NCI-H2227 (cell line): Measurements from ENCODE around the gene ASIC5.
"Not testable (repeated sequence)": the region's sequence is repeated elsewhere in the genome, so short reads cannot be mapped to it uniquely, and the experiment has no call there.

Experiments
- DNase-seq: peaks from one replicate; lab custom pipeline; 2025; ENCODE audit not compliant: unreplicated experiment; lab: John Stamatoyannopoulos, UW

ASIC5 gene, protein sequence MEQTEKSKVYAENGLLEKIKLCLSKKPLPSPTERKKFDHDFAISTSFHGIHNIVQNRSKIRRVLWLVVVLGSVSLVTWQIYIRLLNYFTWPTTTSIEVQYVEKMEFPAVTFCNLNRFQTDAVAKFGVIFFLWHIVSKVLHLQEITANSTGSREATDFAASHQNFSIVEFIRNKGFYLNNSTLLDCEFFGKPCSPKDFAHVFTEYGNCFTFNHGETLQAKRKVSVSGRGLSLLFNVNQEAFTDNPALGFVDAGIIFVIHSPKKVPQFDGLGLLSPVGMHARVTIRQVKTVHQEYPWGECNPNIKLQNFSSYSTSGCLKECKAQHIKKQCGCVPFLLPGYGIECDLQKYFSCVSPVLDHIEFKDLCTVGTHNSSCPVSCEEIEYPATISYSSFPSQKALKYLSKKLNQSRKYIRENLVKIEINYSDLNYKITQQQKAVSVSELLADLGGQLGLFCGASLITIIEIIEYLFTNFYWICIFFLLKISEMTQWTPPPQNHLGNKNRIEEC

DNA sequence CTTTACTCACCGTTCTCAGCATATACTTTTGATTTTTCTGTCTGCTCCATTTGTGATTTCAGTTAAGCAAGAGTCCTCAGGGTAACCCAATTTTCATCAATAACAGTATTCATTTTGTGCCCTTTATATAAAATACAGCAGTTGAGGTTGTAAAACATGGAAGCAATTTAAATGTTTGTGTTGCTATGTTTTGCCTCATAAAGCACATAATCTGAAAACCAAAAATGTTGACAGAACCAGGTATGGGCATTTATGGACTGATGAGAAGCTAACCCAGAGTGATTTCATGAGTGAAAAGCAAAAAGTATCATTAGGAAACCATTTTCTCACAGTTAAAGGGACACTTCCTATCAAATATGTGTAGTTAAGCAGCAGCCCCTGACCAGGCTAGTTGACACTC lies at the start of gene ASIC5:
Gene ASIC5 (minus strand): TSS at position 101 of the 400 bp plus-strand sequence. CDS start 51 bp downstream, at position 50.
- no peak for DNase-seq

DNA sequence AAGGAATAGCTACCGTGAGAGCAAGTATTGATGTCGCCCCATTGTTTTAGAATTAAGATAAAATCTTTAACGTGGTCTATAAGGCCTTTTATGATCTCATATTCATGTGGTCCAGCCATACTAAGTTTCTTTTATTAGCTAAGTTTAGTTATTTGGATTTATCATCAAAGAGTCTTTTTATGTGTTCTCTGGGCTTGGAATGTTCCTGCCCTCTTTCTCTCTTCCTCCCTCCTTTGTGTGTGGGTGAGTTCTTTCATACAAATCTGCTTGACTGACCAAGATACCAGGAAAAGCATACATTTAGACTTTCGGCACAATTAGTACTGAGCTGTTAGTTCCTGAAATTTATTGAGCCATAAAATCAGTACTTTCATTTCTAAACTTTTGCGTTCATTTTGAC lies 48.7 kb upstream of the ASIC5 start:
- DNase-seq, result no peak

DNA sequence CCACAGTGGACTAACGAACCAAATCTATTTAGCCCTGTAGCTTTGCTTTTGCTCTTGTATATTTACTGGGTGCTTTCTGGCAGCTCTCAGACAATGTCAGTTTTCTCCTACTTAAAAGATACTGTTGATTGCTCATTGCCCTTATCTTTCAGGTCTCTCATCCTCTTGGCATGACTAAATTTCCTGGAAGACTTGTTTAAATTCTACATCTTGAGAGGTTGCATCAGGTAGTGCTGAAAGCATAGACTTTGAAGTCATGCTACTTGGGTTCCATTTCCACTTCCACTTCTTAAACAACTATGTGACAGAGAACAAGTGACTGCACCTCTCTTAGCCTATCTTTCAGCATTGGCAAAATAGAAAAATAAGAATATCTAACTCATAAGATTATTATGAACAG lies 45.8 kb upstream of the ASIC5 start:
- no peak for DNase-seq

DNA sequence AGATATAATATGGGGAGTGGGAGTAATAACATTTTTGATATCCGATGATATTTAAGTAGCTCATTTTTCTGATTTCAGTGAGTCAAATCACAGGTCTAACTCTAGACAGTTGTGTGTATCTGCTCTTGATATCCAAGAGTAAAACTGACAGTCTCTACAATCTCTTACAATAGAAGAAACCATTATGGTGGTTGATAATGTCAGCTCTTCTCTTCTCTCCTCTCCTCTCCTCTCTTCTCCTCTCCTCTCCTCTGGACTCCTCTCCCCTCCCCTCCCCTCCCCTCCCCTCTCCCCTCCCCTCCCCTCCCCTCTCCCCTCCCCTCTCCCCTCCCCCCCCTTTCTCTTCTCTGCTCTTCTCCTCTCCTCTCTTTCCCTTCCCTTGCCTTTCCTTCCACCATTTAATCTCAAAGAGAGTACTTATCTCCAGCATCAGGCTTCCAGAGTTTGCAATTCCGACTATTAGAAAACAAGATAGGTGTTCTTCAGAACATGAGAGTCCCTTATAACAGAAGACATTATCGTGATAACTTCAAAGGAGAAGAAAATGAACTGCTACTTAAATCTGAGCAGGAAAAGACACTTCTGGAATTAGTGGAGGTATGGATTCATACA lies 43.6 kb upstream of the ASIC5 start:
- no peak for DNase-seq

DNA sequence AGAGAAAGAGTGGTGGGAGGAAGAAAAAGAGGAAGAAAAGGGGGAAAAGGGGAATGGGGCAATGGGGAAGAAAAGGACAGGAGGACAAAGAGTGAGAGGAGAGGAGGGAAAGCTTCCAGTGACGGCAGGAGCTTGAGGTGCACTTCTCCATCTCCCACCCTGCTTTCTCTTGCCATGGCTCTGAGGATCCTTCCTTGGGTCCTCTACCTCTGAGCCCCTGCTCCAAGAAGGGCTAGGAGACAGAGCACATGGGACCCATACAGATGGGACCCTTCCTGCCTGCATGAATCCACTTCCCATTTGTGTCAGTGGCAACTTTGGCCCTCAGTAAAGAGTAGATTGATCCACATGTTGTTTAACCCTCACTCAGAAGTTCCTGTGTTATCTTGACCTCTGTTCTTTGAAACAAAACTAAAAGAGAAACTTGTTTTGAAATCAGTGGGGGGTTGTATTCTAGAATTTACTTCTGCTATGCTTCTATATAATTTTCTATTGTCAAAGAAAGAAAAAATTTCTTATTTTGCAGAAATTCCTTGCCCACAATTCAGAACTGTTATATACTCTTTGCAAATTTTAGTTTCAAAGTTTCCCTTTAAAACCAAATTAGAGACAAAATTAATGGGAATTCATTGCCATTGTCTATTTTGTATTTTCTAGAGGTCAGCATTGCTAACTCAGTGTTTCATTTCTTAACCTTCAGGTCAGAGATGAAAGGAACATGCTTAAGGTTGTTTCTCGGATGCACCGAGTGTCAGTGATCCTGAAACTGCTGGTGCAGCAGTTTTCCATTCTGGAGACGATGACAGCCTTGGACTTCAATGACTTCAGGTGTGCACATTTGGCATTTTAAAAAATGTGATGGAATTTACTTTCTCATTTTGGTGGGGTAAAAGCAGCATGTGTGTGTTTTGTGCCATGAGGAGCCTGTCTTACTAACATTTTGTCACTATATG lies 42.4 kb upstream of the ASIC5 start:
- DNase-seq, result no peak

DNA sequence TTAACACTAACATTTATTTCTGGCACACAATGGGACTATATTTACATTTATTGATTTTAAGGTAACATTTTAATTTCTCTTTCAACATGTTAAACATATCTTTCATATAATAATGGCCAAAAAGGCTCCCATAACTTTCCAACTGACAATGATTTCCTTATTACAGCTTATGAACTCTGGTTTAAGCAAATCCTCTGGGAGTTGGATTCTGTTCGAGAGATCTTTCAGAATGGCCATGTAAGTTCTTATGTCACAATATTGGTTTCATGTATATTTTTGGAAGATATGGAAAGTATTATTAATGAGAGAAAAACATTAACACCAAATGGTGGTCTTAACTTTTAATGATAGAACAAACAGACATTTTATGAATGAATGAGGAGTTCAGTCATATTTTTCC lies 41.5 kb upstream of the ASIC5 start:
- DNase-seq, result no peak

DNA sequence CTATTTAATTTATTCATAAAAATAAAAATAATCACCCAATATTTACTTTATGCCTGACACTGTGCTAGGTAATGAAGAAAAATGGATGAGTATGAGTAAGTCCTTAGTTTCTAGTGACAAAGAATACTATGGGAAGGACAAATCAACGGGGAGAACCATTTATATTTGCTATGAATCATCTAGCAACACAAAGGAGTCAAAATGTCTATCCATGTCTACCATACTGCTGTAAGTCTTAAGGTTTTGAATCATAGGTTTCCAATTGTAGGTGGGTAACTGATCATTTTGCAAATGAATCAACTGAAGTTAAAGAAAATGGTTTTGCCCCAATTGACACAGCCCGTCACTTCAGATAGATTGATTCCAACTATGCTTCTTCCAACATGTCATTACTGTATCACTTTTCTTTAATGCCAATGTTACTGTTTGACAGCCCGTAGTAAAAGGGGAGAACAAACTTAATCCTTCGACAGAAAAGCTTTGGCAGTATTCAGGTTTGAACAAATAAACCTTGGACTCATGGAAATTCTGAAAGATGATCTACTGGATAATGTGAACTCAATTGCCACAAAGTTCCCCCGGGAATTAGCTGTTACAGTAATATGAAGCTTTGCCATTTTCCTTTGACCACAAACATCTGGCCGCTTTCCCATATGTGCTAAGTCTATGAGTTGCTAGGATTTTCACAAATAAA lies 40.6 kb upstream of the ASIC5 start:
- DNase-seq, result peak; percentile 83

DNA sequence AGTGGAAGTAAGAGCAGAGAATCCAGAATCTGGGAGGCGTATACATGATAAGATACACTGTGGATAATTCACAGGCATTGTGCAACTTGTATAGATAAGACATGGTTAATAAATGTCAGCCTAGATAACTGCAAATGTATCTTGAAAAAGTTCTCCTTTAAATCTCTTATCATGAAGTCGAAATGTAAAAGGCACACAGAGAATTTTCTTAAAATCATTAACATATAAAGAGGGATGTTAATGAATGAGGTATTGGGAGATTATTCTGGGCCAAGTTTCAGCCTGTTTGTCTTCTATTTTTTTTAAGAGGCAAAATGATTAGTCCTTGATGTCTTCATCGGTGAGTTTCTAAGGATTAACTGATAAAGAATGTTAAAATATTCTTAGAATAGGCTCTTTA lies 38.3 kb upstream of the ASIC5 start:
- DNase-seq, result no peak

DNA sequence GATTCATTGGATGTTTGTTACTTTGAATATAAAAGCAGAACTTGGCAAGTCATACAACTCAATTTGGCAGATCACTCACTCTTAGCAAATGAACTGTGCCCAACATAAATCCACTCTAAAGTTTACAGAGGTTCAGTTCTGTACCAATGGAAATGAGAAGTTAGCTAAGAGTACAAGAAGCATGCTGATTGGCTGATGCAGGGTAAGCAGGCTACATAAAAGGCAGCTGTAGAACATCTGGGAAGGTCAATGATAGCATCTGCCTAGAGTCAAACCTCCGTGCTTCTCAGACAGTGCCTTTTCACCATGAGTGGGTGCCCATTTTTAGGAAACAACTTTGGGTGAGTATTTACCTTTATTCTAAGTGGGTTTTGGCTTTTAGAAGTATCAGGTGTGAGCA lies 37.4 kb upstream of the ASIC5 start, which contains the start of gene TDO2:
Gene TDO2 (plus strand): TSS at position 244 of the 400 bp plus-strand sequence. CDS start 63 bp downstream, at position 307.
- DNase-seq, result no peak

DNA sequence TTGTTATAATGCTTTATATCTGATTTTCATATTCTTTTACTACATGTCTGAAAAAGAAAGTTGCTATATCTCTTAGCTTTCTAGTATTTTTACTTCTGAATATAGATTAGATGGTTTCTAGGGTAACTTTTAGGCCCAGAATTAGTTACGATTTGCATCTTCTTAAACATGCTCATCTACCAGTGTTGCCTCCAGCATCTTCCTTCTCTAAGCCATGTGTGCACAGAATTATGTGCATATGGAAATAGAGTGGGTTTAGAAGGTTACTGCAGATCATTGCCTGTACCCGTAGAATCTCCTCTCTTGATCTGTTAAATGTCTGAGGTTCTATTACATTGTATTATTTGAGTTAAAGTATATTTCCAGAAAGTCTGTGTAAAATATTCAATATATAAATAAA lies 34.9 kb upstream of the ASIC5 start:
- no peak for DNase-seq

DNA sequence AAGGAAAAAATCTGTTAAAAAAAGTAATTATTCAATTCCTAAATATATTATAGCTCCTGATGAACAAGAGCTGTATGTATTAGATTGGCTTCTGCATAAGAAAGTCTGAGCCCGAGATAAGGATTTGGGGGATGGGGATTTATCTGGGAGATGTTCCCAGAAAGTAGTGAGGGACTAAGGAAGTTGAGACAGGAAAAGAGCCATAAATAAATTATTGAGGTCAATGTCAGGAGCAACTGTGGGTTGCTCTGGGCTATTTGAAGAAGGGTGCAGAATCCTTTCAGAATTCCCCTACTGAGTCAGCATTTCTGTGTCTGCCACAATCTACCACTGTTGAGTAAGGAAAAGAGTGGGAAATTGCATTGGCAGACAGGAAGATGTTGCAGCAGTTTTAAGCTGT lies 34.3 kb upstream of the ASIC5 start:
- DNase-seq, result no peak

DNA sequence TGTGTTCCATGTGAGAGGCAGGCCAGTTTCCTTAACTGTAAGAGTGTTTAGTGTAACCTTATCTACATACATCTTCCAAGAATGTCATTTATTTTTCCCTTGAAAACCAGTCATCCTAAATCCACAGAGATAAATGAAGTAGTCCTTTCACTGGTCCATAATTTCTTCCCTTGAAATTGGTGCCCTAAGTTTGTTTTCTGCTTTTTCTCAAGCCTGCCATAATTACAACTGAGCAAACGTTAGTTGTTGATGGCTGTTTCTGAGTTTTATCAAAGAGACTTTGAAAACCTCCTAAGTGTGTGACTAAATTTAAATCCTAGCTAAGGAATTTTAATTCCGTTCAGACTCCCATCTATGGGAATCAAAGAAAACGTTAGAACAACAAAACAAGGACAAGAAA lies 33.8 kb upstream of the ASIC5 start:
- no peak for DNase-seq

DNA sequence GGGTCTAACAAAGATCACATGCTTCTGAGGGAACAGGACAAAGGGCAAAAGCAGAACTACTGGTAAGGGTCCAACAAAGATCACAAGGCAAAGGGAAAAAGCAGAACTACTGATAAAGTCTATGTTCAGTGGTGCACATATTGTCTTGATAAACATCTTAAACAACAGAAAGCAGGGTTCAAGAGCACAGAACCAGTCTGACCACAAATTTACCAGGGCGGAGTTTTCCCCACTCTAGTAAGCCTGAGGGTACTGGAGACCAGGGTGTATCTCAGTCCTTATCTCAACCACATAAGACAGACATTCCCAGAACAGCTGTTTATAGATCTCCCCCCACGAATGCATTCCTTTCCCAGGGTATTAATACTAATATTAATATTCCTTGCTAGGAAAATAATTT lies 32.3 kb upstream of the ASIC5 start:
- DNase-seq, result not testable (repeated sequence)

DNA sequence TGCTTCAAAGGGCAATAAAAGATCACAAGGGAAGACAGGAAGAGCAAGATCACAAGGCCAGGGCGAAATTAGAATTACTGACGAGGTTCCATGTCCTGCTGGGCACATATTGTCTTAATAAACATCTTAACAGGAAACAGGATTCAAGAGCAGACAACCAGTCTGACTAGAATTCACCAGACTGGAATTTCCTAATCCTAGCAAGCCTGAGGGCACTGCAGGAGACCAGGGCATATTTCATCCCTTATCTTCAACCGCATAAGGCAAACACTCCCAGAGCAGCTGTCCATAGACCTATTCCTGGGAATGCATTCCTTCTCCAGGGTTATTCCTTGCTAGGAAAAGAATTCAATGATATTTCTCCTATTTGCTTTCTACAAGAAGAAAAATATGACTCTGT lies 25.0 kb upstream of the ASIC5 start:
- no peak for DNase-seq

DNA sequence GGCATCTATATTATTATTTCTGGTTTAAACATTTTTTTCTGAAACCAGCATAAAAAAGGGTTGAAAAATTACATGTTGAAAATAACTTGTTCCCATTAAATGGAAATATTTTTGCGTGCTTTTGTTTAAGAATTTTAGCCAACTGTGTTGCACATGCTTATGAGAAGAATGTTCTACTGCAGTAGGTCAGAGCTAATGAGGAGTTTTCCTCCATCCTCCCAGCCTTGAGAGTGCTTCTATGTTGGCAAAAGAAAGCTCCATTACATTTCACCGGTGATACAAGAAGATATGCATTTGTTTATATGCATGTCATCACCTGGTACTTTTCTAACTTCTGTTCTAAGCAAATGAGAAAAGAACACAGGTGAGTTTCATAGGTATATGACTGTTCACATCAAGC lies 23.9 kb upstream of the ASIC5 start:
- no peak for DNase-seq

DNA sequence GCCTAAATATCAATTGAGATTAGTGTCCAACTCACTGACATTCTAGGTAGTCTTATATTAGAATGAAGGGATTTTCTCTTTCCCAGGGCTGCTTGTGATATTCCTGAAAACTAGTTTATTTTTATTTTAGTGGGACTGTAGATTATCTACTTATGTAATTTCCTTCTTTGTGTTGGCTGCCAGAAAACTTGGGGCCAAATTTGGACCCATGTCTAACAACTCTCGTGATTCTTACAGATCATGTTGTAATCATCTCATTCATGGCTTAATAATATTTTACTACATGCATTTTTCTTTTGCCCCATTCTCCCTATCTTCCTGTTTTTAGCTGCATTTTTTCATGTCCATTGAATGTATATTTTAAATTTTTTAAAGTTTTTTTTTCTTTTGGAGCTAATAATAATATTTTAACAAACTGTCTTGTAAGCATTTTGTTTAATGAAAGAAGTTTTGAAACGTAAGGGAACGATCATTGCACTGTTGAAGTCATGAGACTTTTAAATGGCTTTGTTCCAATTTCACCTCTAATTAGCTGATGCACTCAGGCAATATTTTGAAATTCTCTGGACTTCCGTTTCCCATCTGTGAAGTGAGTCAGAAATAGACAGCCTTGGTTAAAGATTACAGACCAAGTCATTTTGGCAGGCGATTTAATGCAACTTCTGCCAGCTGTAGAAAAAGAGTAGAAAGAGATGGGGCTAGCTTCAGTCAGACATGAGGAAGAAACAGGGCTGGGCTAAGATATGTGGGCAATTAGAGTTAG lies 23.1 kb upstream of the ASIC5 start:
- no peak for DNase-seq

DNA sequence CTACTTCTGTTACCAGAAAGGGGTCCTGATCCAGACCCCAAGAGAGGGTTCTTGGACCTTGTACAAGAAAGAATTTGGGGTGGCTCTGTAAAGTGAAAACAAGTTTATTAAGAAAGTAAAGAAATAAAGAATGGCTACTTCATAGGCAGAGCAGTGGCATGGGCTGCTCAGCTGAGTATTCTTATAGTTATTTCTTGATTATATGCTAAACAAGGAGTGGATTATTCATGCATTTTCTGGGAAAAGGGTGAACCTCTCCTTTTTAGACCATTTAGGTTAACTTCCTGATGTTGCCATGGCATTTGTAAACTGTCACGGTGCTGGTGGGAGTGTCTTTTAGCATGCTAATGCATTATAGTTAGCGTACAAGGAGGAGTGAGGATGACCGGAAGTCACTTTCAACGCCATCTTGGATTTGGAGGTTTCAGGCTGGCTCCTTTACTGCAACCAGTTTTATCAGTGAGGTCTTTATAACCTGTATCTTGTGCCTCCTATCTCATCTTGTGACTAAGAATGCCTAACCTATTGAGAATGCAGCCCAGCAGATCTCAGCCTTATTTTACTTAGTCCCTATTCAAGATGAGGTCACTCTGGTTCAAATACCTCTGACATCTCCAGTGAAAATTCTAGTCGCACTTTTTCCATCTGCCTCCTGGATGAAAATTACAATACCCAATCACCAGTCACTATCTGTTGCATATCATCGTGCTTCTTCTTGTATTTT lies 21.9 kb upstream of the ASIC5 start:
- DNase-seq, result no peak

DNA sequence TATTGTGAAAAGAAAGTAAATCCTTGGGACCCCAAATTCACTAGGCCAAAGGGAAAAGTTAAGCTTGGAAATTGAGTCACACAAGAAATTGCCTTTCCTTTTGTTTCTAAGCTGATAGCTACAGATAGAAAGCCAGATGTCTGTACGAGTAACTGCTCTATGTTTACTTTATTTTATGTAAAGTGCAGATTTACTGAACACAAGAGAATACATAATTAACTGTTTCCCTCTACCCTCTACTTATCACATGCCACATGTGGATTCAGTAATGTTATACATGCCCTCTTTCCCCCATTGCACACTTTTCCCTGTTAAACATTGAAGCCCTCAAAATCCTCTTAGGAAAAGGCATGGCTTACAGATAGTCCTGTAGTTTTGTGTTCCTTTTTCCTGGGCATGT lies 21.0 kb upstream of the ASIC5 start:
- no peak for DNase-seq

DNA sequence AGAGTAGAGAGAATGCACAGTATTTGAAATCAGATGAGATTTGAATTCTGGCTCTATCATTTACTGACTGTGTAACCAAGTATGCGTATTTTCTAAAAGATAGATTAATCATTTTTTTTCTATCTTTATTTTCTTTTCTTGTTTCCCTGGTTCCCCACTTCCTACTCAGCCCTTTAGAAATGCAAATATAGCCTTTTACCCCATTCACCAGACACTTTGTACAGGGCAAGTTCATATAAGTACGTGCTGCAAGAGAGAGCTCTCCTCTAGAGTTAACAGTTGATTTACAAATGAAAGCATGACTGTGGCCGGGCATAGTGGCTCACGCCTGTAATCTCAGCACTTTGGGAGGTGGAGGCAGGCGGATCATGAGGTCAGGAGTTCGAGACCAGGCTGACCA lies 19.6 kb upstream of the ASIC5 start:
- no peak for DNase-seq
